NCI-H2107 treated with DMSO at 0.1 percent for 48 hours (cell line): Measurements from ENCODE around the gene ZNF646.

ENCODE experiments used
- DNase-seq: peaks from one replicate; lab custom pipeline; 2025; ENCODE audit not compliant: unreplicated experiment; lab: John Stamatoyannopoulos, UW

The ZNF646 gene

DNA sequence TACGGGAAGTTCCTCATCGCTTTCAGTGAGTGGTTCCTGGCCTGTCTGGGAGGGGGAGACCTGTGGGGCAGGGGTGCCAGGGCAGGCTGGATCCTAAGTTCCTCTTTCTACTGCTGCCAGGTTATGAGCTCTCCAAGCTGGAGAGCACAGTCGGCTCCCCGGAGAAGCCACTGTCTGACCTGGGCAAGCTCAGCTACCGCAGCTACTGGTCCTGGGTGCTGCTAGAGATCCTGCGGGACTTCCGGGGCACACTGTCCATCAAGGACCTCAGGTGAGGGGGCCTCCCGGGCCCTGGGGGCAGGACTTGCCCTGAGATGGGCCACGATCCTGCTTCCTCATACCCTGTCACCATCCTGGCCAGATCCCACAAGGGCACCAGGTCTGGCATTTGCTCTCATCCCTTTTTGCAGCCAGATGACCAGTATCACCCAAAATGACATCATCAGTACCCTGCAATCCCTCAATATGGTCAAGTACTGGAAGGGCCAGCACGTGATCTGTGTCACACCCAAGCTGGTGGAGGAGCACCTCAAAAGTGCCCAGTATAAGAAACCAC, 56.2 kb downstream of the ZNF646 start:
- no peak for DNase-seq

GRCh38 chr16:31130899-31131298, 56.7 kb downstream of the ZNF646 start:
- DNase-seq = no peak

GRCh38 chr16:31131416-31131815, 57.2 kb downstream of the ZNF646 start:
- no peak for DNase-seq

DNA sequence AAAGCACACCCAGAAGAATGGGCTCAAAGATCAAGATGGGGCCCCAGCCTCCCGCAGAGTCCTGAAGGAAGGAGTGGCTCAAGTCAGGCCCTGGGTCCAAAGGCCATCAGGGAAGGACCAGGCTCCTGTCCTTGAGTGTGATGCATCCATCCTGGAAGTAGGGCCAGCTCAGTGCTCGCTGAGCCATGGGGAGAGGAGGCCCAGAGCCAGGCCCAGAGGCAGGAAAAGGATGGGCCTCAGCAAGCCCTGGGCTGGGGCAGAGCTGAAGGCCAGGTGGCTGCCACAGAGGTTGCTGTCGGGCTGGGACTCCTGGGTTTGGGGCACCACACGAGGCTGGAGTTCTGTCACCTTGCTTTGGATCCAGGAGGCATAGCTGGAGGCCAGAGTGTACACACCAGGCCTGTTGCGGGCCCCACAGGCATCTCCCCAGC, 57.6 kb downstream of the ZNF646 start:
- no peak for DNase-seq

DNA sequence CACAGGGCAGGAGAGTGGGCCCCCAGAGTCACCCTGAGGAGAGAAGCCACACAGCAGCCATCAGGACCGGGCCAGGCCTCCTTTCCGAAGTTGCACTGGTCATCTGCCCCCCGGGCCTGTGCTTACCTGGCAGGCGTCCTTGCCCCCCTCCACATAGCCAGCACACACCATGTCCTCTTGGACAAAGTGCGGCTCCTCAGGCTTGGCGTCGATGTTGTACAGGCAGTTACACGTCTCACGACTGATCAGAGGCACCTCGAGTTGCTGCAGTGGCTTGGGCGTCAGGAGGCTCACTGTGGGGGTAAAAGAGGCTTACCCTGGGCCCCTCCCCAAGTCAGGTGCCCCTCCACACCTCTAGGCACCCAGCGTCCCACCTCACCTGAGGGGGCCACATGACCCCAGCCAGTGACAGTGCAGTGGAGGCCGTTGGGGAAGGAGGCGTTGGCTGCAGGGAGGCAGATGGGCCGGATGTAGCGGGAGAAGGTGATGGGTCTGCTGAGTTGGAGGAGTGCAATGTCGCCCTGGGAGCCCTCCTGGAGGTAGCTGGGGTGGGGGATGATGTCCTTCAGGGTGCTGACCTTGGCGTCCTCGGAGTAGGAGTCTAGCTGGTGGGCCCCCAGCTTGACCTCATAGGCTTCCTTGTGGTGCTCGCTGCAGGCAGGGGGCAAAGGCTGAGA, 58.2 kb downstream of the ZNF646 start:
- DNase-seq = no peak

DNA sequence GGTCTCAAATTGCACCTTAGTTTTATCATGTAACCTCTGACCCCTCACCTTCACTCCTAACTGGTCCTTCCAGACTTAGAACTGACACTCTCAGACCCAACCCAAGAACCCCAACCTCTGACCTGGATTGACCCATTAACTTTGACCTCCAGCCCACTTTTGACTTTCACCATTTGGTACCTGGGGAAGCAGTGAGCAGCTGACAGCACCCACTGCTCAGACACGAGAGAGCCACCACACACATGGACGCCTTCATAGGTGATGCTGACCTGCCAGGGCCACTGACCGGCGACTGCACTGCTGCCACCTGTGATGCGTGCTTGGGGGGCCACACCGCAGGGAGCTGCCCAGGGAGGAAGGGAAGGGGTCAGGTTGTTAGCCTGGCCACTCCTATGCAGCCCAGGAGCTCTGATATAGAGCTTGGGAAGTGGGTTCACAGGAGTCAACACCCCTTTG, 58.9 kb downstream of the ZNF646 start:
- DNase-seq = no peak
